GM12873 (cell line): ENCODE measurements around the gene PLPP1.

Source experiments
- CTCF ChIP-seq: IDR thresholded peaks from 2 replicates; pipeline ENCODE4 v1.5.1; 2012; ENCODE audit warnings: low read depth, mild to moderate bottlenecking, moderate library complexity, low read length, control low read depth; ENCODE audit not compliant: insufficient read depth; ENCODE audit errors: missing control alignments

The PLPP1 gene

GRCh38 chr5:55481293-55481855, 53.4 kb downstream of the PLPP1 start:
- no peak for TF ChIP-seq CTCF

- TF ChIP-seq CTCF = no peak
These were observed 54.0 kb downstream of the PLPP1 start for GRCh38 chr5:55480781-55481180.

- no peak for TF ChIP-seq CTCF
These were observed 62.1 kb downstream of the PLPP1 start for GRCh38 chr5:55472642-55473041.

GRCh38 chr5:55471468-55471867, 63.3 kb downstream of the PLPP1 start:
- no peak for TF ChIP-seq CTCF

GRCh38 chr5:55470282-55470681, 64.5 kb downstream of the PLPP1 start:
- TF ChIP-seq CTCF = no peak

- TF ChIP-seq CTCF = no peak
These were observed 64.9 kb downstream of the PLPP1 start for GRCh38 chr5:55469839-55470238.

GRCh38 chr5:55467862-55468551, 66.8 kb downstream of the PLPP1 start:
- no peak for TF ChIP-seq CTCF
